Measurements from ENCODE around the gene MAN2A2. TPM values are rescaled to one million over a fixed set of nuclear protein-coding genes. Genes with fewer than 3 reads are reported as not detected.

The MAN2A2 gene
- total RNA-seq, 4 donors from 2014 or later: 32.9 to 90.3 (median 66.4) TPM

DNA sequence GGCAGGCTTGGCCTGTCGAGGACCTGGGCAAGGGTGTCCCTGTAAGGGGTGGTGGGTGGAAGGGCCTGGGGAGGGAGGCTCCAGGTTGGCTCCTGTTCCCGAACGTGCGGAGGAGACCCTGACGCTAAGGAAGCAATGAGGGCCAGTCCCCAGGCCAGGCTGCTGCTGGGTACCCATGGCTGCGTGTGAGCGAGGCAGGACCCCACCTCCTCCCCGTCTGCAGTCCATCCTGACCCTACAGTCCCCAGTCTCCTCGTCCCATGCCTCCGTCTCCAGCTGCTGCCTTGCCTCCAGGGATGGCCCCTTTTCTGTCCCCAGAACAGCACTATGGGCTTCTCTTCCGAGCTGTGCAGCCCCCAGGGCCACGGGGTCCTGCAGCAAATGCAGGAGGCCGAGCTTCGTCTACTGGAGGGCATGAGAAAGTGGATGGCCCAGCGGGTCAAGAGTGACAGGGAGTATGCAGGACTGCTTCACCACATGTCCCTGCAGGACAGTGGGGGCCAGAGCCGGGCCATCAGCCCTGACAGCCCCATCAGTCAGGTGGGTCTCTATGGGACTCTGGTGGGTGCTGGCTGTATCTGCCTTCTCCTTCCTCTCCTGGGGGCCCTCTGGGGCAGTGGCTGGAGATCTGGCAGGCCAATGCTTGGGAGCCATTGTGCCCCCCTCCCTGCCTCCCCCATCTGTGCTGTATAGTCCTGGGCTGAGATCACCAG, 18.2 kb upstream of the MAN2A2 start:
- no peak for ATAC-seq (ENCODE audit: low FRiP score)
- TF ChIP-seq CTCF (IDR thresholded peaks at IDR 0.05): no peak
- DNase-seq (ENCODE audit: low spot score): no peak

DNA sequence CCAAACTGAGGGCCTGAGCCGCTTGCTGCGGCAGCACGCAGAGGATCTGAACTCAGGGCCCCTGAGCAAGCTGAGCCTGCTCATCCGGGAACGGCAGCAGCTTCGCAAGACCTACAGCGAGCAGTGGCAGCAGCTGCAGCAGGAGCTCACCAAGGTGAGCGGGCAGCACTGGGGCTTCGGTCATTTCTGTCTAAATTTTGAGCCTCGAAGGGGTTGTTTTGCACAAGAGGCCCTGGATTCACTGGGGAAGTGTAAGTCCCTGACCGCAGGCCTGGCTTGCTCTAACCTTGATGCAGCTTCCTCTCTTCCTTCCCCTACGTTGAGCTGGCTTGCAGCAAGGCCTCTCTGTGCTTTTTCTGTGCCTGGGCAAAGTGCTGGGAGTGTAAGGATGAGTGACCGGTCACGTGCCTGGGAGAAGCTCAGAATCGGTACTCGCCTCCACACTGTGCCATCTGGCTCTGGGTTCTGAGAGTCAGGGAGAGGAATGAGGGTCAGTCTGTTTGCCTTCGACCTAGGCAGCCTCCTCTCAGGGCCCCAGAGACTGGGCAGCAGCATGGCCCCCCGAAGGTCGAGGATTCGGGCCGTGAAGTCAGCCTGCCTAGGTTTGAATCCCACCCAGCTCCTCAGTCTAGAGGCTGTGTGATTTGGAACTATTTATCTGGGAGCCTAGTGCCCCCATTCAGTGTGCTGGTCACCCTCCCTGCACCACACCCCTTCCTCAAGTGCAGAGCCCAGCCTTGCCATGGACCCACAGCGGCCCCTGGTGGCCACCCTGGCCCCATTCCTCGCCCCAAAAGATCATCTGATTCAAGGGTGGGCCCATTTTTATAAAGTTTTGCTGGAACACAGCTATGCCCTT, 17.4 kb upstream of the MAN2A2 start:
- DNase-seq (ENCODE audit: low spot score): peak; percentile 79
- peak; percentile 55 for ATAC-seq (ENCODE audit: low FRiP score)
- peak in 2 of 3 donors; percentile 76 to 91 for TF ChIP-seq CTCF (IDR thresholded peaks at IDR 0.05)

DNA sequence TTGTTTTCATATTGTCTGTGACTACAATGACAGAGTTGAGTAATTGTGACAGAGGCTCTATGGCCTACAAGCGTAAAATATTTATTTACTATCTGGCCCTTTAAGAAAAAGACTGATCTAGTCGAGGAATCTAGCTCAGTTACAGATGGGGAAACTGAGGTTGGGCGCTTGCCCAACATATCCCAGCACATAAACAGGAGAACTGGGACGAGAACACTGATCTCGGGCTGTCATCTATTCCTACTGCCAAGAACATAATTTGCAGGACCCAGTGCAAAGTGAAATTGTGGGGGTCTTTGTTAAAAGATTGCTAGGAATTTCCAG, 16.8 kb upstream of the MAN2A2 start:
- no peak for DNase-seq (ENCODE audit: low spot score)
- ATAC-seq (ENCODE audit: low FRiP score): no peak
- no peak for TF ChIP-seq CTCF (IDR thresholded peaks at IDR 0.05)

- DNase-seq (ENCODE audit: low spot score): no peak
- TF ChIP-seq CTCF (IDR thresholded peaks at IDR 0.05): no peak
Measured at GRCh38 chr15:90887037-90887481, 16.0 kb upstream of the MAN2A2 start.

GRCh38 chr15:90889313-90889730, 13.8 kb upstream of the MAN2A2 start:
- DNase-seq (ENCODE audit: low spot score) (no peak), ATAC-seq (ENCODE audit: low FRiP score) (no peak)
- TF ChIP-seq CTCF (IDR thresholded peaks at IDR 0.05): no peak

More at GRCh38 chr15:90887037-90887481, 16.0 kb upstream of the MAN2A2 start:
- no peak for ATAC-seq (ENCODE audit: low FRiP score)

DNA sequence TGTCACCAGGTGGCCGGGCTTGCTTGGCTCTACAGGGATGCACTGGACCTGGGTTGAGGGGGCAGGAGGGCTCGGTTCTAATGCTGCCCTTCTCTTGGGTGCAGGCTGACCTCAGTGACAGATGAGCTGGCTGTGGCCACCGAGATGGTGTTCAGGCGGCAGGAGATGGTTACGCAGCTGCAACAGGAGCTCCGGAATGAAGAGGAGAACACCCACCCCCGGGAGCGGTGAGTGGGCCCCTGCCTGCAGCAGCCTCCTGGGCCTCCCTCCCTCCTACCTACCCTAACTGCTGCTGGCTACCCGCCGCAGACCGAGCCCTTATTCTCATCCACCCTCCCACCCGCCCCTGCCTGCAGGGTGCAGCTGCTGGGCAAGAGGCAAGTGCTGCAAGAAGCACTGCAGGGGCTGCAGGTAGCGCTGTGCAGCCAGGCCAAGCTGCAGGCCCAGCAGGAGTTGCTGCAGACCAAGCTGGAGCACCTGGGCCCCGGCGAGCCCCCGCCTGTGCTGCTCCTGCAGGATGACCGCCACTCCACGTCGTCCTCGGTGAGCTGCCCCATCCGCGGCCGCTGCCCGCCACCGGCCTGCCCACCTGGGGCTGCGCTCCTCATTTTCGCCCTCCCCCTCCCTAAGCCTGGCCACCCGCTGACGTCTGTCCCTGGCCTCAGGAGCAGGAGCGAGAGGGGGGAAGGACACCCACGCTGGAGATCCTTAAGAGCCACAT, 13.2 kb upstream of the MAN2A2 start:
- no peak for ATAC-seq (ENCODE audit: low FRiP score)
- TF ChIP-seq CTCF (IDR thresholded peaks at IDR 0.05): no peak
- DNase-seq (ENCODE audit: low spot score): no peak
